Skin of body (tissue), 3 donors: ENCODE results near the gene KRTAP7-1. TPM values are rescaled to one million over a fixed set of nuclear protein-coding genes. Genes with fewer than 3 reads are reported as not detected.

ENCODE experiments used
- DNase-seq: peaks from one replicate; lab custom pipeline; 2025; lab: John Stamatoyannopoulos, UW
- small RNA-seq: library from RNA; depleted of rRNA; stranded (forward); fragments of <200 nt; gene quantifications from one replicate; pipeline ENCODE3, GENCODE V24; 2014; ENCODE audit warnings: low replicate concordance
- total RNA-seq: library from RNA; depleted of rRNA; stranded (reverse); fragments of >200 nt; gene quantifications from one replicate; pipeline ENCODE4 v1.2.3, GENCODE V29; 2014

Gene KRTAP7-1
- 3.4 TPM for total RNA-seq

GRCh38 chr21:30829659-30830058 lies at the start of gene KRTAP7-1:
KRTAP7-1 (minus strand) TSS chr21:30829759; CDS start chr21:30829698, 61 bp downstream.
- no peak for DNase-seq

GRCh38 chr21:30874526-30874925 lies 45.0 kb upstream of the KRTAP7-1 start:
- no peak for DNase-seq

DNA sequence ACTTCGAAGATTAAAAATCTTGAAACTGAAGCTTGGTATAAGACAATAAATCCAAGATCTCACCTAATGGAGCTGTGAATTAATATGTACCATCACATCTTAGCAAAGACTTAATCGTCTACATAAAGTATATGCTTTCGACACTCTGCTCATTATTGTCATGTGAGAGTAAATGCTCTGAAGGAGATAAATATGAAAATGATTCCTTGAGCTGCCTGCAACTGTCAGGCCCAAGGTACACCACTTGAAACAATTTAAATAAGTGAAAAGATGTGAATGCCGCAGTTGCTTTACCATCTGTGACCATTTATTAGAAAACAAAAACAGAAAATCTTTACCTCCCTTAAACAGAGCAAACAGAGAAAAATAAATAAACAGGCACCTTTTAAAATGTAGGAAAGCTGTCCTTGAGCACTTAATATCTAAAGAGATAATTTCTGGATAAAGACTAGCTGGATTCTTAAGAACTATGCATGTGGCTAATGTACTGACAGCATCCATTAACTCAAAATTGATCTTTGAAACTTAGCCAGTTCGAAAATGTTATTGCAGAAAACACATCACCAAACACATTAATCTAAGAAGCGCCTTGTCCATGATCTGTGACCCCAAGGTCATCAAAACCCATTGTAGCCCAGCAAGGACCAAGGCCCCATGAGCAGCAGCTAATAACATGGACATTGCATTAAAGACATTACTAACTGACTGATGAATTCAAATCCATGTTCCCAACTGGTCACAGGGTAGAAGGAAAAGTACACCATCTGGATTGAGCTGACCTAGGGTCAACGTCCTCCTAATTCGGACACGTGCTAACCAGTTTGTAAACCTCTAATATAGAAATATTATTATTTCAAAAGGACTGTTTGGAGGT lies 18.3 kb upstream of the KRTAP7-1 start:
- DNase-seq = no peak

- no peak for DNase-seq
Observed at GRCh38 chr21:30842990-30843389, 13.4 kb upstream of the KRTAP7-1 start.

GRCh38 chr21:30839304-30839703 lies 9.7 kb upstream of the KRTAP7-1 start:
- DNase-seq = no peak

GRCh38 chr21:30838536-30838935 lies 9.0 kb upstream of the KRTAP7-1 start:
- no peak for DNase-seq

DNA sequence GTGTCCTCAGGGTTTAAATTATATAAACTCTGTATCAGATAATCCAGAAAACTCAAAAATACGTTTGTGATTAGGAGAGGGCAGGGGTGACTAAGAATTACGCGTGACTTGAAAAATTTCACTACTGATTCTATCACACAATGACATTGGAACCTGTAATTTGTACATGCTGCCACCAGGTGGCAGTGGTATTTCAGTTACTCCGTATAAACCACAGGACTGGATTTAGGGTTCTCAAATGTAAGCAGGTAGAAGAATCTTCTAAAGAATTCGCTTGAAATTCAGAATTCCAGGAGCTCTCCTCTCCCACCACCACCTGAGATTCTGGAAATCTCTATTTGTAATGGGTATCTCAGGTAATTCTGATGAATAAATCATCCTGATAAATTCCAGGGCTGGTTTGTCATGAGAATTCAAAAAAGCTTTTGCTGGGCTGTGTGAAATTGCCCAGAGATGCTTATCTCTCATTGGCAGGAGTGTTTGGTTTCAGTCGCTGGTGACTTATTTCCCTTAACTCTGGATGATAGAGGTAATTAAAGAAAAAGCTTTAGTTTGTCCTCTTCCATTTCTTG lies 1.7 kb upstream of the KRTAP7-1 start:
- DNase-seq = no peak

GRCh38 chr21:30818837-30819610 lies 10.5 kb downstream of the KRTAP7-1 start:
- no peak for DNase-seq

GRCh38 chr21:30813174-30813573 lies 16.4 kb downstream of the KRTAP7-1 start, which contains the start of gene KRTAP8-1:
KRTAP8-1 (minus strand) TSS chr21:30813274; CDS start chr21:30813220, 54 bp downstream.
- DNase-seq = no peak

DNA sequence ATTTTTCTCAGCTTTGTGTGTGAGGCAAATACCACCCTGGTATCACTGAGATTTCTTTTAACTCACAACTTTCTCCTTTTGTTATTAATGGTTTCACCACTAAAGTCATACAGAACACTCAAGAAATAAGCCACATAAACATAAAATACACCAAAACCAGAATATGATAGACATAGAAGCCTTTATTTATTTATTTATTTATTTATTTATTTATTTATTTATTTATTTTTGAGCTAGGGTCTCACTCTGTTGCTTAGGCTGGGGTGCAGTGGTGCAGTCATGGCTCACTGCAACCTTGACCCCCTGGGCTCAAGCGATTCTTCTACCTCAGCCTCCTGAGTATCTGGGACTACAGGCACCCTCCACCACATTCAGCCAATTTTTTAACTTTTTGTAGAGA lies 29.0 kb downstream of the KRTAP7-1 start:
- no peak for DNase-seq

GRCh38 chr21:30793581-30794314 lies 35.8 kb downstream of the KRTAP7-1 start:
- DNase-seq = no peak

DNA sequence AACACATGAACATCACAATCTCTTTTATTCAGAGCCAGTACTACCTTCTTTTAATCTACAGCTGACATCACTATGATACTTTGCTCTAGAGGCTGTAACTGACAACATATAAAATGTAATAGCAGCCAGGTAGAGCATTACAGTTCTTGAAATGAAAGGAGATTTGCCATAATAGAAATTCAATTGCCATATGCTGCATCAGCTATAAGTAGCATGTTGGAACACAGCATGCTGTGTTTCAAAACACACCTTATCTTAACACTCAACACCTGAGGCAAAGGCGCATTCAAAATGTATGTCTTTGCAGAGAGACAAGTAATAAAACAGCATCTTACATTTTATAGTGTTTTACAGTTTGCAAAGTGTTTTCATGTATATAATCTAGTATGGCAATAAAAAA lies 50.3 kb downstream of the KRTAP7-1 start:
- no peak for DNase-seq

Small RNAs within 50 kb of the gene (small RNA-seq; reads per million reads assigned to genes)
- gene KRTAP8-2P (not detected), gene KRTAP8-3P (not detected)

Other genes starting within 250 kb of the KRTAP7-1 start
- gene KRTAP22-2, start 239.4 kb downstream of the KRTAP7-1 start, total RNA-seq = not detected
- not detected for gene KRTAP6-3, start 237.3 kb downstream of the KRTAP7-1 start, total RNA-seq
- not detected for gene KRTAP6-2, start 230.9 kb downstream of the KRTAP7-1 start, total RNA-seq
- gene KRTAP22-1, start 228.7 kb downstream of the KRTAP7-1 start, total RNA-seq = not detected
- not detected for gene KRTAP6-1, start 215.8 kb downstream of the KRTAP7-1 start, total RNA-seq
- gene KRTAP20-1, start 213.3 kb downstream of the KRTAP7-1 start, total RNA-seq = not detected
- gene KRTAP20-4, start 209.1 kb downstream of the KRTAP7-1 start, total RNA-seq = not detected
- gene KRTAP20-2, start 194.6 kb downstream of the KRTAP7-1 start, total RNA-seq = 1.2 TPM
- not detected for gene KRTAP20-3, start 186.9 kb downstream of the KRTAP7-1 start, total RNA-seq
- gene KRTAP21-3, start 111.0 kb downstream of the KRTAP7-1 start, total RNA-seq = not detected
- gene KRTAP21-2, start 82.5 kb downstream of the KRTAP7-1 start, total RNA-seq = 1.3 TPM
- not detected for gene KRTAP21-1, start 74.3 kb downstream of the KRTAP7-1 start, total RNA-seq
- gene KRTAP8-1, start 16.5 kb downstream of the KRTAP7-1 start, total RNA-seq = 2.5 TPM
- 25.4 TPM for gene KRTAP11-1, start 51.8 kb upstream of the KRTAP7-1 start, total RNA-seq
- gene KRTAP19-8, start 208.7 kb upstream of the KRTAP7-1 start, total RNA-seq = not detected